Gastrocnemius medialis (tissue), 4 donors: ENCODE measurements around the gene BCAN. TPM values are rescaled to one million over a fixed set of nuclear protein-coding genes. Genes with fewer than 3 reads are reported as not detected.

Source experiments
- ATAC-seq, 2 donors: fragments of 150-250 bp; one replicate each; pipeline ENCODE4 v1.9.1; 2016
- DNase-seq, 2 donors: peaks; one replicate each; pipeline ENCODE4 v3.0.0-alpha.2; 2019
- H3K27ac ChIP-seq, 4 donors: fragments of 200-600 bp; sonication (generic); 1 replicate in 1 of 4; 2 replicates in 3 of 4; pipeline ENCODE4 v1.5.1; 2016 to 2018; ENCODE audit warnings: mild to moderate bottlenecking in 2 of 4, moderate library complexity in 1 of 4
- H3K27me3 ChIP-seq, 3 donors: fragments of 200-600 bp; sonication (generic) in 2 of 3; 1 replicate in 1 of 3; 2 replicates in 2 of 3; pipeline versions ENCODE4 v1.5.1 to v1.6.0; 2016 to 2019; ENCODE audit warnings: mild to moderate bottlenecking in 1 of 3, moderate library complexity in 1 of 3
- H3K36me3 ChIP-seq, 2 donors: fragments of 200-600 bp; sonication (generic) in 1 of 2; one replicate each; pipeline ENCODE4 v1.5.1; 2017 to 2018
- H3K4me1 ChIP-seq, 2 donors: fragments of 200-600 bp; sonication (generic) in 1 of 2; one replicate each; pipeline ENCODE4 v1.5.1; 2016 to 2017; ENCODE audit warnings: mild to moderate bottlenecking in 2 of 2
- H3K4me3 ChIP-seq, 4 donors: fragments of 200-600 bp; sonication (generic) in 3 of 4; 1 replicate in 1 of 4; 2 replicates in 3 of 4; pipeline ENCODE4 v1.5.1; 2016 to 2019; ENCODE audit warnings: mild to moderate bottlenecking in 2 of 4
- H3K9me3 ChIP-seq, 3 donors: fragments of 200-600 bp; sonication (generic) in 2 of 3; 1 replicate in 1 of 3; 2 replicates in 2 of 3; pipeline ENCODE4 v1.5.1; 2016 to 2019
- CTCF ChIP-seq, 5 experiments: fragments of 450-650 bp in 3 of 5; fragments of 200-600 bp in 2 of 5; sonication (generic) in 2 of 5; IDR thresholded peaks in 4 of 5; conservative IDR thresholded peaks in 1 of 5; 1 replicate in 4 of 5; 2 replicates in 1 of 5; pipeline ENCODE4 v1.5.1; 2016 to 2019; ENCODE audit warnings: antibody characterized with exemption in 5 of 5, mild to moderate bottlenecking in 3 of 5, moderate library complexity in 3 of 5
- POLR2A ChIP-seq, 2 donors: fragments of 450-650 bp; IDR thresholded peaks; one replicate each; pipeline ENCODE4 v1.6.1; 2017; ENCODE audit warnings: antibody characterized with exemption in 2 of 2, mild to moderate bottlenecking in 2 of 2, moderate library complexity in 2 of 2
- in situ Hi-C, 4 donors: fragments of 200-750 bp; cut with MboI; loops; one replicate each; pipeline versions ENCODE4 v1.15.0 to v1.8.0; 2017; ENCODE audit warnings: low sequenced_read_pairs in 4 of 4
- intact Hi-C: fragments of 100-400 bp; cut with DNase I; formaldehyde crosslinking; loops from one replicate; pipeline ENCODE4 v1.15.1; 2023; ENCODE audit warnings: low total_unique reads
- total RNA-seq, 4 donors: library from RNA; depleted of rRNA; stranded (reverse); fragments of >200 nt; gene quantifications; one replicate each; pipeline versions ENCODE4 v1.1.0 to v1.2.3, GENCODE V29; 2016

Gene BCAN
- total RNA-seq, 4 donors from 2014 or later = 0.26 to 0.29 TPM; not detected in 2

DNA sequence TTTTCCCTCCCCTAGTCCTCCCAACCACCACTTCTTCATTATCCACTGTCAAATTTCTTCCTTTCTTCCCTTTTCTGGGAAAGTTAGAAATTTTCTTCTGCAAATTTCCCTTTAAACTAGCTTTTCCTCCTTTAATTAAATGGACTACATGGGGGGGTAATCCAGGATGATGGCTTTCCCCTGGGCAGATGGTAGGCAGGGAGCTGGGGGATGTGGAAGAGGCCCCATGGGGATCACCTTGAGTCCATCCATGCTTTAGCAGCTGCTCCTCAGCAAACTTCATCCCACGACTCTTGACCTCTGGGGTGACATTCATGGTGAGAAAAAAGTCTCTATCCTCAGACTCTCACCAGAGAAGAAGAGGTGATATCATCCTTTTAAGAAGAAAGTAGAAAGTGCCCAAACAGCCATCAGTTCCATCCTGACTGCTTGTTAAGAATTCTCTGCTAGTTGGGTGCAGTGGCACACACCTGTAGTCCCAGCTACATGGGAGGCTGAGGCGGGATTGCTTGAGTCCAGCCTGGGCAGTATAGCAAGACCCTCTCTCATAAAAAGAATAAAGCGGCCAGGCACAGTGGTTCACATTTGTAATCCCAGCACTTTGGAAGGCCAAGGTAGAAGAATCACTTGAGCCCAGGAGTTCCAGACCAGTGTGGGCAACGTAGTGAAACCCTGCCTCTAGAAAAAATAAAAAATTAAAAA lies 43.0 kb upstream of the BCAN start:
- H3K36me3 ChIP-seq = peaks cover 0 to 45% of the 10 kb centered on the region in 2 donors
- H3K4me1 ChIP-seq = peaks cover 15 to 16% of the 10 kb centered on the region in 2 donors
- DNase-seq (no peak), ATAC-seq (no peak)
- no peak for TF ChIP-seq POLR2A (IDR thresholded peaks at IDR 0.05)
- TF ChIP-seq CTCF (IDR thresholded peaks at IDR 0.05 in 4 of 5, conservative IDR thresholded peaks at IDR 0.05 in 1 of 5) = no peak
- H3K27ac ChIP-seq = no peak overlapping the region
- intact Hi-C loops (no loop called here), in situ Hi-C loops (no loop called here)
- H3K9me3 ChIP-seq = no peaks in the 10 kb centered on the region
- H3K4me3 ChIP-seq = no peak overlapping the region
- no peaks in the 10 kb centered on the region for H3K27me3 ChIP-seq

GRCh38 chr1:156599811-156600210 lies 42.1 kb upstream of the BCAN start:
- Histone ChIP-seq H3K27ac (no peak overlapping the region), H3K4me3 (no peak overlapping the region), H3K9me3 (no peaks in the 10 kb centered on the region), H3K27me3 (no peaks in the 10 kb centered on the region), H3K36me3 (peaks cover 0 to 38% of the 10 kb centered on the region in 2 donors), H3K4me1 (peaks cover 15 to 16% of the 10 kb centered on the region in 2 donors)
- DNase-seq (no peak), ATAC-seq (no peak)
- in situ Hi-C loops = loop anchor here (5.0 to 10.0 kb wide), 2 partner anchors 148 to 215 kb away; no protein-coding TSS in a partner anchor
- intact Hi-C loops = loop anchor here (5.0 kb wide), 1 partner anchor 88 kb away; no protein-coding TSS in a partner anchor
- TF ChIP-seq POLR2A (IDR thresholded peaks at IDR 0.05) = no peak
- no peak for TF ChIP-seq CTCF (IDR thresholded peaks at IDR 0.05 in 4 of 5, conservative IDR thresholded peaks at IDR 0.05 in 1 of 5)

DNA sequence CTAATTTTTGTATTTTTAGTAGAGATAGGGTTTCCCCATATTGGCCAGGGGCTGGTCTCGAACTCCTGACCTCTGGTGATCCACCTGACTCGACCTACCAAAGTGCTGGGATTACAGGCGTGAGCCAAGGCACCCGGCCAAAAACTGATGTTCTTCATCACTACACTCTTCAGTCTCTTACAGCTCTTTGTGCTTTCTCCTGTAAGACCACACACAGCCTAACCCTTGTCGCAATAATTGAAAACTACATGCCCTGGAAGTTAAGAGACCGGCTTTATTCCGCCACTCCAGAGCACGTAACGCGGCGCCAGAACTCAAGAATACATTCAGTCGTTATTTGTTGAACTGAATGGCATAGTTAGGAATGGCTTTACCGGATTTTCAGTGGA lies 41.2 kb upstream of the BCAN start:
- intact Hi-C loops = loop anchor here (1.0 to 5.0 kb wide), 3 partner anchors 9 to 144 kb away; partner anchors contain the start of gene NAXE
- Histone ChIP-seq H3K4me1 (peaks cover 15 to 16% of the 10 kb centered on the region in 2 donors), H3K36me3 (peaks cover 0 to 31% of the 10 kb centered on the region in 2 donors), H3K4me3 (peak overlapping the region; percentile 63 to 88 (median 82)), H3K9me3 (no peaks in the 10 kb centered on the region), H3K27ac (peak overlapping the region; percentile 77 to 87 (median 82)), H3K27me3 (no peaks in the 10 kb centered on the region)
- no peak for DNase-seq
- in situ Hi-C loops = loop anchor here (5.0 to 10.0 kb wide), 2 partner anchors 148 to 216 kb away; no protein-coding TSS in a partner anchor
- TF ChIP-seq CTCF (IDR thresholded peaks at IDR 0.05 in 4 of 5, conservative IDR thresholded peaks at IDR 0.05 in 1 of 5) = no peak
- no peak for TF ChIP-seq POLR2A (IDR thresholded peaks at IDR 0.05)
- no peak for ATAC-seq

GRCh38 chr1:156601122-156601830 lies 40.6 kb upstream of the BCAN start, which contains the start of gene GPATCH4:
Gene GPATCH4 (minus strand): TSS chr1:156601479.
- H3K36me3 ChIP-seq = peaks cover 0 to 26% of the 10 kb centered on the region in 2 donors
- in situ Hi-C loops = loop anchor here (5.0 to 10.0 kb wide), 2 partner anchors 149 to 216 kb away; no protein-coding TSS in a partner anchor
- peak; percentile 88 to 90 for ATAC-seq
- H3K4me1 ChIP-seq = peaks cover 15 to 16% of the 10 kb centered on the region in 2 donors
- H3K27ac ChIP-seq = peak within 1 kb of the TSS; percentile 77 to 87 (median 82)
- intact Hi-C loops = loop anchor here (1.0 to 5.0 kb wide), 3 partner anchors 10 to 145 kb away; partner anchors contain the start of gene NAXE
- DNase-seq = peak; percentile 61 to 66
- peak within 1 kb of the TSS; percentile 63 to 88 (median 82) for H3K4me3 ChIP-seq
- H3K27me3 ChIP-seq = no peaks in the 10 kb centered on the region
- no peaks in the 10 kb centered on the region for H3K9me3 ChIP-seq
- peak in 1 of 2 donors; percentile 30 for TF ChIP-seq POLR2A (IDR thresholded peaks at IDR 0.05)
- TF ChIP-seq CTCF (IDR thresholded peaks at IDR 0.05 in 4 of 5, conservative IDR thresholded peaks at IDR 0.05 in 1 of 5) = no peak
